K562 (cell line): Measurements from ENCODE around the gene BCL10. TPM values are rescaled to one million over a fixed set of nuclear protein-coding genes. Genes with fewer than 3 reads are reported as not detected.

ENCODE experiments used
- BDP1 ChIP-seq: IDR thresholded peaks from 3 replicates; pipeline ENCODE4 v1.6.1; 2011; ENCODE audit not compliant: insufficient read length, insufficient read depth
- CBFA2T2 ChIP-seq: fragments of 450-650 bp; conservative IDR thresholded peaks from 2 replicates; pipeline ENCODE4 v1.6.1; 2017; ENCODE audit warnings: mild to moderate bottlenecking
- CHCHD3 ChIP-seq: fragments of 250-450 bp; sonication (Bioruptor Pico); IDR thresholded peaks from 2 replicates; pipeline ENCODE4 v2.1.2; 2022; ENCODE audit warnings: mild to moderate bottlenecking
- GTF3C2 ChIP-seq: IDR thresholded peaks from 3 replicates; pipeline ENCODE4 v1.6.1; 2011; ENCODE audit warnings: borderline replicate concordance, mild to moderate bottlenecking, moderate library complexity; ENCODE audit not compliant: insufficient read length; ENCODE audit errors: extremely low read depth
- HMG20A ChIP-seq: fragments of 450-650 bp; formaldehyde crosslinking; conservative IDR thresholded peaks from 2 replicates; pipeline ENCODE4 v1.4.0; 2020; ENCODE audit warnings: mild to moderate bottlenecking, mixed read lengths
- ID3 ChIP-seq, 2 experiments: fragments of 250-450 bp in 1 of 2; fragments of 450-650 bp in 1 of 2; sonication (Bioruptor Pico) in 1 of 2; IDR thresholded peaks; 2 replicates each; pipeline versions ENCODE4 v1.6.1 to v1.8.0; 2016 to 2021; ENCODE audit warnings: mild to moderate bottlenecking in 2 of 2, moderate library complexity in 2 of 2, missing compliant biosample characterization in 1 of 2, missing genetic modification characterization in 1 of 2
- PCBP2 ChIP-seq: fragments of 200-400 bp; formaldehyde crosslinking; IDR thresholded peaks from 2 replicates; pipeline ENCODE4 v1.6.1; 2018; ENCODE audit warnings: low read length, low read depth, mild to moderate bottlenecking, moderate library complexity; ENCODE audit not compliant: poor library complexity, severe bottlenecking
- ZBTB40 ChIP-seq, 2 experiments: fragments of 450-650 bp in 1 of 2; sonication (generic) in 1 of 2; formaldehyde crosslinking in 1 of 2; IDR thresholded peaks; 2 replicates each; pipeline versions ENCODE4 v1.7.1 to v1.9.0; 2016 to 2022; ENCODE audit warnings: inconsistent platforms in 1 of 2, mild to moderate bottlenecking in 1 of 2, missing genetic modification reagents in 1 of 2
- ZBTB8A ChIP-seq: fragments of 450-650 bp; IDR thresholded peaks from 2 replicates; pipeline ENCODE4 v1.6.1; 2018; ENCODE audit warnings: mild to moderate bottlenecking, moderate library complexity; ENCODE audit not compliant: partially characterized antibody
- ZNF655 ChIP-seq: fragments of 250-450 bp; sonication (Bioruptor Pico); IDR thresholded peaks from 2 replicates; pipeline ENCODE4 v1.5.0; 2021
- polyA plus RNA-seq, 8 experiments: library from polyadenylated mRNA; depleted of rRNA in 4 of 8; stranded (reverse) in 5 of 8; unstranded in 3 of 8; fragments of >200 nt; fragmentation: Nextera tagmentation in 2 of 8; fragmentation: Illumina TruSeq in 1 of 8; extraction: Ambion mirVana in 2 of 8; extraction: Trizol in 1 of 8; gene quantifications; 2 replicates each; pipeline versions ENCODE4 v1.2.1 to v1.2.3, GENCODE V29; 2011 to 2014; ENCODE audit warnings: inconsistent platforms in 1 of 8, missing spikeins in 1 of 8
- total RNA-seq, 7 experiments: library from RNA; depleted of rRNA in 6 of 7; stranded (reverse); fragments of >200 nt in 6 of 7; fragmentation: Illumina TruSeq in 2 of 7; extraction: Trizol in 2 of 7; gene quantifications; 2 replicates each; pipeline versions ENCODE4 v1.2.1 to v1.2.3, GENCODE V29; 2011 to 2021; ENCODE audit warnings: low replicate concordance in 1 of 7

The BCL10 gene
- total and polyA plus RNA-seq, 9 of the 15 experiments (the other 6 are each of a cell fraction or from before 2014, with no cell fraction given): 8.0 to 19.4 (median 12.3) TPM

- TF ChIP-seq ID3 (CRISPR knock-in tag; IDR thresholded peaks at IDR 0.05): peak; percentile 37; the same call in 1 of the 2 replicates
- peak; percentile 85 for TF ChIP-seq ID3 (tag; IDR thresholded peaks at IDR 0.05)
- no peak for TF ChIP-seq CBFA2T2
- TF ChIP-seq ZBTB8A: no peak
- no peak for TF ChIP-seq ZBTB40 (IDR thresholded peaks at IDR 0.05)
- no peak for TF ChIP-seq ZBTB40 (CRISPR knock-in tag; IDR thresholded peaks at IDR 0.05)
- TF ChIP-seq ZNF655 (CRISPR knock-in tag): no peak
- TF ChIP-seq HMG20A: no peak
- no peak for TF ChIP-seq BDP1
- no peak for TF ChIP-seq PCBP2
- no peak for TF ChIP-seq CHCHD3 (CRISPR knock-in tag)
- TF ChIP-seq GTF3C2: no peak
Measured at GRCh38 chr1:85279458-85280080, 3.1 kb upstream of the BCL10 start (continued).
